ENCODE measurements around the gene LYG2. TPM values are rescaled to one million over a fixed set of nuclear protein-coding genes. Genes with fewer than 3 reads are reported as not detected.
"Not testable (repeated sequence)": the region's sequence is repeated elsewhere in the genome, so short reads cannot be mapped to it uniquely, and the experiment has no call there.

The LYG2 gene
- total and polyA plus RNA-seq, 5 experiments from 2014 or later = not detected

DNA sequence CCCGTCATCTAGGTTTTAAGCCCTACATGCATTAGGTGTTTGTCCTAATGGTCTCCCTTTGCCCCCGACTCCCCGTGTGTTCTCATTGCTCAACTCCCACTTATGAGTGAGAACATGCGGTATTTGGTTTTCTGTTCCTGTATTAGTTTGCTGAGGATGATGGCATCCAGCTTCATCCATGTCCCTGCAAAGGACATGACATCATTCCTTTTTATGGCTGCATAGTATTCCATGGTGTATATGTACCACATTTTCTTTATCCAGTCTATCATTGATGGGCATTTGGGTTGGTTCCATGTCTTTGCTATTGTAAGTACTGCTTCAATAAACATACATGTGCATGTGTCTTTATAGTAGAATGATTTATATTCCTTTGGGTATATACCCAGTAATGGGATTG, 63.1 kb downstream of the LYG2 start:
- DNase-seq, H3K27me3 Mint-ChIP-seq, H3K9me3 Mint-ChIP-seq, ATAC-seq, POLR2A ChIA-PET, H3K4me3 Mint-ChIP-seq: not testable (repeated sequence)
- H3K27ac Mint-ChIP-seq = peak overlapping the region in 1 of 10 donors; percentile 51
- peaks cover 2 to 17% (median 8%) of the 10 kb centered on the region in 4 donors for H3K4me1 Mint-ChIP-seq
- peaks cover 9 to 78% (median 24%) of the 10 kb centered on the region in 3 donors for H3K36me3 Mint-ChIP-seq

Other genes starting within 250 kb of the LYG2 start
- gene C2orf15, start 114.0 kb downstream of the LYG2 start, total RNA-seq = 1 to 10 TPM; 3.9 to 5.7 TPM
- 1 to 10 TPM; 6.1 to 6.8 (median 6.7) TPM for gene C2orf15, start 114.0 kb downstream of the LYG2 start, polyA plus RNA-seq
- 10 to 100 TPM; 23.8 to 32.1 TPM for gene TSGA10, start 100.7 kb downstream of the LYG2 start, total RNA-seq
- 10 to 100 TPM; 22.5 to 26.4 (median 24.1) TPM for gene TSGA10, start 100.7 kb downstream of the LYG2 start, polyA plus RNA-seq
- 10 to 100 TPM; 24.7 to 26.2 TPM for gene LIPT1, start 100.7 kb downstream of the LYG2 start, total RNA-seq
- 10 to 100 TPM; 19.0 to 26.9 (median 22.0) TPM for gene LIPT1, start 100.7 kb downstream of the LYG2 start, polyA plus RNA-seq
- gene MITD1, start 74.6 kb downstream of the LYG2 start, total RNA-seq = 10 to 100 TPM; 63.4 to 66.5 TPM
- gene MITD1, start 74.6 kb downstream of the LYG2 start, polyA plus RNA-seq = 10 to 100 TPM; 40.4 to 49.0 (median 43.8) TPM
- gene MRPL30, start 74.5 kb downstream of the LYG2 start, total RNA-seq = 10 to 100 TPM; 20.7 to 21.2 TPM
- gene MRPL30, start 74.5 kb downstream of the LYG2 start, polyA plus RNA-seq = 10 to 100 TPM; 19.1 to 23.5 (median 20.4) TPM
- 1 to 10 TPM; 3.8 to 4.5 TPM for gene LYG1, start 45.5 kb upstream of the LYG2 start, total RNA-seq
- under 1 TPM in 1 of 3 donors, not detected in 2; 0.49 TPM for gene LYG1, start 45.5 kb upstream of the LYG2 start, polyA plus RNA-seq
- gene TXNDC9, start 80.7 kb upstream of the LYG2 start, total RNA-seq = 10 to 100 TPM; 29.0 to 29.1 TPM
- 10 to 100 TPM; 44.3 to 53.4 (median 47.6) TPM for gene TXNDC9, start 80.7 kb upstream of the LYG2 start, polyA plus RNA-seq
- 10 to 100 TPM; 46.7 to 47.9 TPM for gene EIF5B, start 81.7 kb upstream of the LYG2 start, total RNA-seq
- 10 to 100 TPM in 1 of 3 donors, 1 to 10 TPM in 2; 3.0 to 12.6 (median 5.9) TPM for gene EIF5B, start 81.7 kb upstream of the LYG2 start, polyA plus RNA-seq
- gene REV1, start 234.4 kb upstream of the LYG2 start, total RNA-seq = 10 to 100 TPM; 75.4 to 79.8 TPM
- gene REV1, start 234.4 kb upstream of the LYG2 start, polyA plus RNA-seq = 10 to 100 TPM; 13.0 to 28.1 (median 18.0) TPM

Data from naive thymus-derived CD8-positive, alpha-beta T cell (primary cell).